Femur (tissue), 1 donor: ENCODE data around the gene SERF1B.
"Not testable (repeated sequence)": the region's sequence is repeated elsewhere in the genome, so short reads cannot be mapped to it uniquely, and the experiment has no call there.

Experiments used
- DNase-seq: peaks from one replicate; pipeline ENCODE4 v3.0.0-alpha.2; 2017

The SERF1B gene

GRCh38 chr5:70025106-70025844 lies at the start of gene SERF1B:
Gene SERF1B, plus strand, starts transcription at chr5:70025251. Its CDS starts 201 bp downstream, at chr5:70025452.
- DNase-seq, result not testable (repeated sequence)

- DNase-seq, result not testable (repeated sequence)
Observed at GRCh38 chr5:69991713-69992112, 33.3 kb upstream of the SERF1B start.

GRCh38 chr5:69995535-69995934 lies 29.5 kb upstream of the SERF1B start:
- DNase-seq, result not testable (repeated sequence)

GRCh38 chr5:70020660-70021059 lies 4.4 kb upstream of the SERF1B start:
- not testable (repeated sequence) for DNase-seq

GRCh38 chr5:70025845-70026145 lies 744 bp downstream of the SERF1B start:
- DNase-seq, result not testable (repeated sequence)

- not testable (repeated sequence) for DNase-seq
Observed at GRCh38 chr5:70031204-70031603, 6.2 kb downstream of the SERF1B start.

GRCh38 chr5:70041411-70041810 lies 16.4 kb downstream of the SERF1B start:
- not testable (repeated sequence) for DNase-seq

GRCh38 chr5:70049790-70050142 lies 24.7 kb downstream of the SERF1B start:
- not testable (repeated sequence) for DNase-seq

- not testable (repeated sequence) for DNase-seq
Observed at GRCh38 chr5:70056289-70056942, 31.4 kb downstream of the SERF1B start.

GRCh38 chr5:70057140-70057539 lies 32.1 kb downstream of the SERF1B start:
- DNase-seq, result not testable (repeated sequence)

- not testable (repeated sequence) for DNase-seq
Observed at GRCh38 chr5:70077632-70078031, 52.6 kb downstream of the SERF1B start.

GRCh38 chr5:70088907-70089464 lies 63.9 kb downstream of the SERF1B start:
- not testable (repeated sequence) for DNase-seq

GRCh38 chr5:70091776-70092175 lies 66.7 kb downstream of the SERF1B start:
- not testable (repeated sequence) for DNase-seq
